NT2/D1 (cell line): ENCODE results near the gene JCAD.
"Not testable (repeated sequence)": the region's sequence is repeated elsewhere in the genome, so short reads cannot be mapped to it uniquely, and the experiment has no call there.

Experiments
- DNase-seq: peaks from one replicate; pipeline ENCODE4 v3.0.0-alpha.2; 2011; ENCODE audit warnings: low read depth, low spot score
- H3K27me3 ChIP-seq: 2 replicates; pipeline ENCODE4 v1.6.0; 2011; ENCODE audit warnings: mild to moderate bottlenecking; ENCODE audit not compliant: insufficient read length, insufficient read depth
- H3K36me3 ChIP-seq: 2 replicates; pipeline ENCODE4 v1.6.1; 2011; ENCODE audit warnings: mild to moderate bottlenecking, low read length, mixed read lengths; ENCODE audit not compliant: insufficient read depth, insufficient read length
- H3K4me1 ChIP-seq: 2 replicates; pipeline ENCODE4 v1.5.1; 2011; ENCODE audit not compliant: insufficient read depth, insufficient read length
- H3K4me3 ChIP-seq: 2 replicates; pipeline ENCODE4 v1.5.1; 2011; ENCODE audit warnings: low read depth; ENCODE audit not compliant: insufficient read length
- H3K9ac ChIP-seq: 2 replicates; pipeline ENCODE4 v1.6.0; 2011; ENCODE audit warnings: low read depth; ENCODE audit not compliant: insufficient read length
- H3K9me3 ChIP-seq: 2 replicates; pipeline ENCODE4 v1.5.1; 2011; ENCODE audit warnings: mild to moderate bottlenecking, low read length; ENCODE audit not compliant: insufficient read depth
- SUZ12 ChIP-seq: IDR thresholded peaks from 2 replicates; pipeline ENCODE4 v1.6.1; 2011; ENCODE audit not compliant: insufficient read length, insufficient read depth; ENCODE audit errors: extremely low read depth
- YY1 ChIP-seq: IDR thresholded peaks from 2 replicates; pipeline ENCODE4 v1.6.1; 2011; ENCODE audit not compliant: insufficient read length, insufficient read depth
- ZNF274 ChIP-seq: IDR thresholded peaks from 2 replicates; pipeline ENCODE4 v1.6.1; 2011; ENCODE audit warnings: mild to moderate bottlenecking, low read depth, low read length

JCAD gene

DNA sequence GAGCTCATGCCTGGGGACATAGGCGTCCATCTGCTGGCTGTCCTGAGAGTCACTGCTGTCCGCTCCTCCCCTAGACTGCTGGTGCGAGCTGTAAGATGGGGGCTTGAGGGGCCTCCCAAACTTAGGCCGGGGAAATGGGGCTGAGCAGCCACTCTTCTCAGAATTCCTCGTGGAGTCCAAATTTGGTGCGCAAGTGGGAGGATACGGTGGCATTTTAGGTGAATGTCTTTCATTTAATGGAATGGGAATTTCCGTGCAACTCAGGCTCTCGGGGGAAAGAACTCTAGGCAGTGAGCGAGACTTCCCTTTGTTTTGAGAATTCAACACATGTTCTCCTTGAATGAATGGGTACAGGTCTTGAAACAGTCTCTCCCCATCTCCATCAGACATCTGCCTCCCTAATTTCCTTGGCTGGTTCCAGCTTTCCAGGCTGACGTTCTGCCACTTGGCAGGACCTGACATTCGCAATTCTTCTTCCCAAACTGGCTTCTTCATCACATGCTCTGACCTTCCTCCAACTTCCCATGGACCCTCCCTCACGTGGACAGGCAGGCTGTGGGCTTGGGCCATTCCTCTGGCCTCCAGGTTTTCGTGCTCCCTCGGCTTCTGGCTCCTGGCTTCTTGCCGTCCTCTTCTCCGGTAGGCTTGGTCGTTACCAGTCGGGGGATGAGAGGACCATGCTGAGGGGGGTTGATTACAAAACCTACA is 30.1 kb downstream of the JCAD start:
- H3K9me3 ChIP-seq: no peaks in the 10 kb centered on the region
- no peaks in the 10 kb centered on the region for H3K4me1 ChIP-seq
- H3K9ac ChIP-seq: no peak overlapping the region
- peaks cover 51% of the 10 kb centered on the region for H3K36me3 ChIP-seq
- no peak for TF ChIP-seq YY1
- no peak for TF ChIP-seq ZNF274
- no peak for TF ChIP-seq SUZ12
- H3K27me3 ChIP-seq: no peaks in the 10 kb centered on the region
- H3K4me3 ChIP-seq: no peak overlapping the region
- DNase-seq: no peak

- no peak for DNase-seq
- Histone ChIP-seq H3K9me3 (no peaks in the 10 kb centered on the region), H3K27me3 (no peaks in the 10 kb centered on the region), H3K36me3 (peaks cover 51% of the 10 kb centered on the region), H3K9ac (no peak overlapping the region), H3K4me1 (no peaks in the 10 kb centered on the region), H3K4me3 (no peak overlapping the region)
- no peak for TF ChIP-seq SUZ12
- no peak for TF ChIP-seq YY1
- no peak for TF ChIP-seq ZNF274
Measured at GRCh38 chr10:30028738-30029030, 30.7 kb downstream of the JCAD start.

DNA sequence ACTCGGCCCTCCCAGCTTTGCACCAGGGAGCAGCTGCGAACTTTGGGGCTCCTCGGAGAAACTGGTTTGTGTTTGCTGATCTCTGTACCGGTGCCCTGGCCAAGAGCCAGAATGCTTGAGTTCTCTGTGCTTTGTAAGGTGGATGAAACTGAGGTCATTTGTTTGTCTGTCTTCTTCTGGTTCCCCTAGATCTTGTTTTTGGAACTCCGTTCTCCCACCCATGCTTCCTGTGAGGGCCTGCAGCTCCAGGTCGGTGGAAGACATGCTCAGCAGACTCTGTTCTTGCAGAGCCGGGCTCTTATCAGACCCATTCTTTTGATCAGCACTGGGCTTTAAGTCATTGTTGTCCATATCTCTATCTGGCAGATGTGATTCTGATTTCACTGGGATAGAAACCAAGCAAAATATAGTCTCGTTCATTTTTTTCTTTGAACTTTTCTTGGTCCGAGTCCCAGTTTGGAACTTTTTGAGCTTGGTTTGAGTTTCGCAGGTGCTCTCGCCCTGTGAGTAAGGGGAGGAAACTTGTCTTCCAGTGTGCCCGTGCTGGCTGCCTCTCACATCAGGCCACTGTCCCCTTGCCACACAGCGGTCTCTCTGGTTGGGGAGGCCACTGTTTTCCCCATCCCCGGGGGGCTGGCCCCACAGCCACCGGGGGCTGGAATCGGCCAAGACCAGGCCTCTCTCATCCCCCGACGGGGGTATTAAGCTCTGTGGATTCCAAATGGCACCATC is 31.2 kb downstream of the JCAD start:
- Histone ChIP-seq H3K27me3 (no peaks in the 10 kb centered on the region), H3K9me3 (no peaks in the 10 kb centered on the region), H3K4me3 (no peak overlapping the region), H3K36me3 (peaks cover 50% of the 10 kb centered on the region), H3K9ac (no peak overlapping the region), H3K4me1 (no peaks in the 10 kb centered on the region)
- DNase-seq: no peak
- TF ChIP-seq ZNF274: no peak
- no peak for TF ChIP-seq YY1
- no peak for TF ChIP-seq SUZ12

DNA sequence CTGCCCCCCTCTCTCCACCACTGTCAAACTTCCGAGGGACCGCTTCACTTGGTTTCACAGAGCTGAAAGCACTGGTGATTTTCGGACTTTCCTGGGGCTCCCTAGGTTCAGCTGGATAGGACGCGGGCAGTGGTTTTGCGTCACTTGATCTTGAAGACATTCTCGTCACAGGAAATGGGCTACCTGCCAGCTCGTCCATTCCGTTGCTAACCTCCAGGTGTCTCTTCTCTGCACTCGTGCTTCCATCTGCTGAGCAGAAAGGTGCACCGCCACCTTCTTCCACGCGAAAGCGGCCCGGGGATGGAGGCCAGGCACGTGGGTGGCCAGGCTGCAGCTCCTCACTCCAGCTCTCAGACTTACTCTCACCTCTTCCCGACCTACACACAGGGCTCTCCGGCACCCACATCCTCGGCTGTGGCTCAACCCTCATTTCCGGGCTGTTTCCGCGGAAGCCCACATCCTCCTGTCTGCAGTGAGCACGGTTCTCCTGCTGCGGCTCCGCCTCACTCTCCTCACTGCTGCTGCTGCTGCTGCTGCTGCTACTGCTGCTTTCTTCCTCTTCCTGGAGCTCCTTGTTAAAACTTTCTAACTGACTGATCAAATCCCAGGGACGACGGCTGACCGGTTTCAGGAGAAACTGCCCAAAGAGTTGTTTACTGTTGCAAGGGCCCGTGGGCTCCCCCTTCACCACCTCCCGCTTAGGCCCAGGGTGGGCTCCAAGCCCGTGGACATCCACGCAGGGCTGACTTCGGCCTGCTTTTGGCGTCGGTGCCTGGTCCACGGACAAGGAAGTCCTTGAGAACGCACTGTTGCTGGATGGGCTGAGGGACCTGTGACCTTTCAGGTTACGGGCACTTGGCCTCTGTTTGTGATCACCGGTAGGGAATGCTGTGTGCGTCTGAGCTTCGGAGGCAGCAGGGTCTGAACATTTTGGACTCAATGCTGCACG is 32.1 kb downstream of the JCAD start:
- Histone ChIP-seq H3K4me3 (no peak overlapping the region), H3K4me1 (no peaks in the 10 kb centered on the region), H3K9ac (peak overlapping the region; percentile 52), H3K9me3 (no peaks in the 10 kb centered on the region), H3K27me3 (no peaks in the 10 kb centered on the region), H3K36me3 (peaks cover 58% of the 10 kb centered on the region)
- no peak for DNase-seq
- TF ChIP-seq SUZ12 (no peak), ZNF274 (no peak), YY1 (no peak)

DNA sequence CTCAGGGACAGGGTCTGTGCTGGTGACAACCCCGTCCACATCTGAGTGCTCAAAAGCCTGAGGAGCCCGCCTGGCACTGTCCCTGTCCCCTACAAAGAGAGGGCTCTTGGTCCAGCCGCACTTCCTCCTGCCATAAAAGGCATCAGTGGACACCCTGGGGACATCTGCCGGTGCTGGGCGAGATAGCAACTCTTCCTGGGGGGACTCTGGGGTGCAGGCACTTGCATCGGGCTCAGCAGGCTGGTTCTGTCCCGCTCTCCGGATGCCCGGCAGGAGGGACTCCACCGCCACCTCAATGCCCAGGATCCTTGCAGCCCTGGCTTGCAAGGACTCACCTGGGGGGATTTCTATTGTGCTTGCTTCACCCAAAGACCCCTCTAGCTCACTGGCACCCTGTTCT is 32.8 kb downstream of the JCAD start:
- no peaks in the 10 kb centered on the region for H3K27me3 ChIP-seq
- peaks cover 66% of the 10 kb centered on the region for H3K36me3 ChIP-seq
- H3K4me3 ChIP-seq: no peak overlapping the region
- TF ChIP-seq SUZ12 (no peak), YY1 (no peak)
- DNase-seq: no peak
- no peaks in the 10 kb centered on the region for H3K9me3 ChIP-seq
- H3K4me1 ChIP-seq: no peaks in the 10 kb centered on the region
- H3K9ac ChIP-seq: no peak overlapping the region

- Histone ChIP-seq H3K4me3 (no peak overlapping the region), H3K36me3 (peaks cover 67% of the 10 kb centered on the region), H3K9me3 (no peaks in the 10 kb centered on the region), H3K27me3 (no peaks in the 10 kb centered on the region), H3K9ac (no peak overlapping the region), H3K4me1 (no peaks in the 10 kb centered on the region)
- no peak for TF ChIP-seq SUZ12
- no peak for TF ChIP-seq ZNF274
- no peak for TF ChIP-seq YY1
- no peak for DNase-seq
Measured at GRCh38 chr10:30026080-30026479, 33.3 kb downstream of the JCAD start.

GRCh38 chr10:30025428-30025827 is 34.0 kb downstream of the JCAD start:
- not testable (repeated sequence) for H3K4me3 ChIP-seq, DNase-seq, H3K4me1 ChIP-seq, H3K27me3 ChIP-seq, H3K9me3 ChIP-seq, H3K9ac ChIP-seq
- peaks cover 69% of the 10 kb centered on the region for H3K36me3 ChIP-seq
